LNCaP clone FGC (cell line): Measurements from ENCODE around the gene TCF7L1.

Source experiments
- DNase-seq: peaks from one replicate; pipeline ENCODE4 v3.0.0-alpha.2; 2011; ENCODE audit warnings: low read depth
- H3K4me3 ChIP-seq: 2 replicates; pipeline ENCODE4 v1.5.1; 2011; ENCODE audit warnings: mild to moderate bottlenecking, low read depth, low read length, control low read depth
- TF ChIP-seq, protein P1 (sequence below): IDR thresholded peaks from 2 replicates; pipeline ENCODE4 v1.5.1; 2012; ENCODE audit warnings: mild to moderate bottlenecking; ENCODE audit not compliant: control insufficient read depth, insufficient read depth; ENCODE audit errors: extremely low read depth

TCF7L1 gene

DNA sequence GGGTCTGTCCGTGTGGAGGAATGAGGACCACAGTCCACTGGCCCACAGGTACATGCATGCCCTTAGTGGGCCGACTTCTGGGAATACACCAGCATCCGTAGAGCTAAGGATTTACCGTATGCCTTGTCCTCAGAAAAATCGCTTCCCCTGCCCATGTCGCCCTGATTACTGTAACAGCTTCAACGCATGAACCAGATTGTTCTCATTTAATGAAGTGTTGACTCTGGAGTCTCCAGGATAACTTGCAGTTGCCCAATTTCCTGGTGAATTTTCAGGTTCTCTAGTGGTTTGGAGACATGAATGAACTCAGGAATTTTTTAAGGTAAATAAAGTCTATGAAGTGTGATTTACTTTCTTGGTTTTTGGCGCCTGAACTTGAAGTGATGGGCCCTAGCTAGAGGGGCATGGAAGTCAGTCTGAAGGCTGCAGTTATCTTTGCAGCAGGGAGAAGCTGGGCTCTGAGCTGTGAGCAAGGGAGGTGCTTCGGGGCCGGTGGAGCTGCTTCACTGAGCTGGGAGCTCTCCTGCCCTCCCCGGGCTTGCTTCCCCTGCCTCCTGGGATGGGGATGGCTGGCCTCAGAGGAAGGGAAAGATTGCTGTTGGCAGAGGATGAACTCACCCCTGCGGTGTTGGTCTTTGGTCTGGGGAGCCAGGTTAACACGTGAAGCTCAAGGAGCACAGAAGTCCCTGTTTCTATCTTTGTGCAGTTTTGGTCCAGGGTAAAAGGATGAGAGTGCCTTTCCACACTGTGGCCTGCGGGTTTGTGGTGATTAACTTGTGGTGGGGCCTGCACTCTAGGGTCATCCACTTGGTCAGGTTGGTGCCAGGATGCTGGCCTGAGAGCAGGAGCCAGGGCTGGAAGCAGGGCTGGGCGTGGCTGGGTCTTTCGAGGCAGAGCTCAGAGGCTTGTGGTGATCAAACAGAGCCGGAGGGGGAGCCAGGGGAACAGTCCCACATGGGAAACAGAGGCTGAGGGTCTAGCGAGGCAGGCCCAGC lies 28.1 kb downstream of the TCF7L1 start:
- no peak overlapping the region for H3K4me3 ChIP-seq
- DNase-seq = no peak
- TF ChIP-seq, protein P1, sequence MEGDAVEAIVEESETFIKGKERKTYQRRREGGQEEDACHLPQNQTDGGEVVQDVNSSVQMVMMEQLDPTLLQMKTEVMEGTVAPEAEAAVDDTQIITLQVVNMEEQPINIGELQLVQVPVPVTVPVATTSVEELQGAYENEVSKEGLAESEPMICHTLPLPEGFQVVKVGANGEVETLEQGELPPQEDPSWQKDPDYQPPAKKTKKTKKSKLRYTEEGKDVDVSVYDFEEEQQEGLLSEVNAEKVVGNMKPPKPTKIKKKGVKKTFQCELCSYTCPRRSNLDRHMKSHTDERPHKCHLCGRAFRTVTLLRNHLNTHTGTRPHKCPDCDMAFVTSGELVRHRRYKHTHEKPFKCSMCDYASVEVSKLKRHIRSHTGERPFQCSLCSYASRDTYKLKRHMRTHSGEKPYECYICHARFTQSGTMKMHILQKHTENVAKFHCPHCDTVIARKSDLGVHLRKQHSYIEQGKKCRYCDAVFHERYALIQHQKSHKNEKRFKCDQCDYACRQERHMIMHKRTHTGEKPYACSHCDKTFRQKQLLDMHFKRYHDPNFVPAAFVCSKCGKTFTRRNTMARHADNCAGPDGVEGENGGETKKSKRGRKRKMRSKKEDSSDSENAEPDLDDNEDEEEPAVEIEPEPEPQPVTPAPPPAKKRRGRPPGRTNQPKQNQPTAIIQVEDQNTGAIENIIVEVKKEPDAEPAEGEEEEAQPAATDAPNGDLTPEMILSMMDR = no peak

DNA sequence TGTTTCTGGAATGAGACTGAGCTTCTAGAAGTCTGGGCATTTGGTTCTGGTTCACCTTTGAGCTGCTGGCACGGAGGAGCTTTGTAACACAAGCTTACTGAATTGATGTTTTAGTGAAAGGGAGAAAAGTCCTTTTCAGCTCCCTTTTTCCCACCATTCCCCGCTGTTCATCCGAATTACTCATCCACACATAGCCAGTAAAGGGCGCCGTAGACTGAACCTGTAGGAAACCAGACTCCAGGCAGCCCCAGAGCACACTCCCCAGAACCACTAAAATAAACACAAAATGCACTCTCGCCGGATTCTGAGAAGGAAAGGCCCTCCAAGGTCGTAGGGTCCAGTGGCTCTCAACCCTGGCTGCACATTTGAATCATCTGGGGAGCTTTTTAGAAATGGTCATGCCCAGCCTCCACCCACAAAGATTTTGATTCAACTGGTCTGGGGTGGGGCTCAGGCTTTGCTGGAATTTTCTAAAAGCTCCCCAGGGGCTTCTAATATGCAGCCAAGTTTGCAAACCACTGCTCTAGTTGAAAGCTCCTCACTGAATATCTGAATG lies 29.6 kb downstream of the TCF7L1 start:
- DNase-seq = no peak
- H3K4me3 ChIP-seq = no peak overlapping the region
- TF ChIP-seq, protein P1 = no peak

DNA sequence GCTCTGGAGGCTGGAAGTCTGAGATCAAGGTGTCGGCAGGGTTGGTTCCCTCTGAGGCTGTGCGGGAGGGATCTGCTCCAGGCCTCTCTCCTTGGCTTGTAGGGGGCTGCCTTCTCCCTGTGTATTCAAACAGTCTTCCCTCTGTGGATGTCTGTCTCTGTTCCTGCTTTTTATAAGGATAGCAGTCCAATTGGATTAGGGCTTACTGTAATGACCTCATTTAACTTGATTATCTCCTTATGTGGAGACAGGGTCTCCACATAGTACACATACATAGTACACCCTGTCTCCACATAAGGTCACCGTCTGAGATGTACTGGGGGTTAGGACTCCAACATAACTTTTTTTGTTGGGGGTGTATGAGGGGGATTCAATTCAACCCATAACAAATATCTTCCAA lies 30.5 kb downstream of the TCF7L1 start:
- TF ChIP-seq, protein P1 = no peak
- DNase-seq = no peak
- no peak overlapping the region for H3K4me3 ChIP-seq

DNA sequence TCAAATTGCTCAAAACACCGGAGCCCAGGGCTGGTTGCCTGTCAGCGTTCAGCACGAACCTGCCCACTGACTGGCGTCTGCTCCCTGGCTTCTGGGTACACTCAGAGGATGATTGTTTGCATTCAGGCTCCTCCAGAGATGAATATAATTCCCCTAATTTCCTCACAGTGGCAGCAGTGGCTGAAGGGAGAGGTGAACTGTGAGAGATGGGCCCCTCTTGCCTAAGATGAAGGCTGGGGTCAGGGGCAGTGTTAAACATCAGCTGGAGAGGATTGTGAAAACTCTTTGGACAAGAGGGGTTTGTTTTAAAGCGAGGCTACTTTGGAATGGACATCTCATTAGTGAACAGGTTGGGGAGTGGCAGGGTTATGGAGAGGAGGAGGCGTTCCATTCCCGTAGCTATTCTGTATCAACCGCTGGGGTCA lies 31.0 kb downstream of the TCF7L1 start:
- DNase-seq = no peak
- H3K4me3 ChIP-seq = no peak overlapping the region

DNA sequence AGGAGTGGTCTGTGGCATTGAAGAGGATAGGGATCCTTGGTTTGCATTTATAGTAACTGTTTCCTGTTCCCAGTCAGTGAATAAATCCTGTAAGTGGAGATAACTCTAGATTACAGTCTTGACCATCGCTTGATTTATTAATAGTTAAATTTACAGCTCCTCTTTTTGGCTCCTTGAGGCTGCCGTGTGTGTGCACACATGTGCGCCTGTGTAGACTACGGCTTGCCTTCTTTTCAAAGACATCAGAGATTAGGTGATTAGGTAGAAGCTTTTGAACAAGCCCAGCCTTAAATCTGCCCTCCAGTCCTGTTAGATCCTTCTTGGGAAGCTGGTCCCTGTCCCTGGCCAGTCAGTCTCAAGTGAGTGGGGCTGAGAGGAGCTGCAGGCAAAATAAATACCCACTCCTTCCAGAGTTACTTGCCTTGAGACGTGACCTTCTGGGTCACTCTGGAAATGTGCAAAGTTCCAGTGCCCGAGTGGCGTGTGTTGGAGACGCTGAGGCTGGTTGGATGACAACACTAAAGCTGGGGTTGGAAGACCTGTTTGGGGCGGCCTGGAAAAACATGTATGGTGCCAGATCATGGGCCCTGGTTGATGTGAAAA lies 32.0 kb downstream of the TCF7L1 start:
- TF ChIP-seq, protein P1 = no peak
- no peak for DNase-seq
- no peak overlapping the region for H3K4me3 ChIP-seq

More for the DNA sequence above, 31.0 kb downstream of the TCF7L1 start:
- TF ChIP-seq, protein P1 = no peak

DNA sequence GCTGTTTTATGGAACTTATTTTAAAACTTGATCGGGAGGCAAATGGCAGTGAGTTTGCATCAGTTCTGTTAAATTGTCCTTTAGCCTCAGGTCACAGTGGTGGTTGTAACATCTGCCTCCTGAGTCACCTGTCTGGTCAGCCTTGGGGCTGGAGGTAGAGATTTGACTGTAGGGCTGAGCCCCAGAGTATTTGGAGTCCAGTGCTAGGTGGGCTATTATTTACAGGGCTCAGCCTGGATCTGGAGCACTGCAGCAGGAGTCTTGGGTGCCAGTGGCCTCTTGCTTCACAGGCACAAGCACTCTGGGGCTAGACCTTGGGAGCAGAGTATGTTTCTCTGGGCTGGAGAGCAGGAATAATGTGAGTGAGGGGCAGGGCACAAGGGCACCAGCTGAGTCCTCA lies 32.8 kb downstream of the TCF7L1 start:
- DNase-seq = no peak
- no peak overlapping the region for H3K4me3 ChIP-seq
- TF ChIP-seq, protein P1 = no peak
